ENCODE measurements around the gene MAGOH. TPM values are rescaled to one million over a fixed set of nuclear protein-coding genes. Genes with fewer than 3 reads are reported as not detected.
"Not testable (repeated sequence)": the region's sequence is repeated elsewhere in the genome, so short reads cannot be mapped to it uniquely, and the experiment has no call there.

The MAGOH gene
- total RNA-seq, 2 donors from 2014 or later: 34.0 to 49.7 TPM

DNA sequence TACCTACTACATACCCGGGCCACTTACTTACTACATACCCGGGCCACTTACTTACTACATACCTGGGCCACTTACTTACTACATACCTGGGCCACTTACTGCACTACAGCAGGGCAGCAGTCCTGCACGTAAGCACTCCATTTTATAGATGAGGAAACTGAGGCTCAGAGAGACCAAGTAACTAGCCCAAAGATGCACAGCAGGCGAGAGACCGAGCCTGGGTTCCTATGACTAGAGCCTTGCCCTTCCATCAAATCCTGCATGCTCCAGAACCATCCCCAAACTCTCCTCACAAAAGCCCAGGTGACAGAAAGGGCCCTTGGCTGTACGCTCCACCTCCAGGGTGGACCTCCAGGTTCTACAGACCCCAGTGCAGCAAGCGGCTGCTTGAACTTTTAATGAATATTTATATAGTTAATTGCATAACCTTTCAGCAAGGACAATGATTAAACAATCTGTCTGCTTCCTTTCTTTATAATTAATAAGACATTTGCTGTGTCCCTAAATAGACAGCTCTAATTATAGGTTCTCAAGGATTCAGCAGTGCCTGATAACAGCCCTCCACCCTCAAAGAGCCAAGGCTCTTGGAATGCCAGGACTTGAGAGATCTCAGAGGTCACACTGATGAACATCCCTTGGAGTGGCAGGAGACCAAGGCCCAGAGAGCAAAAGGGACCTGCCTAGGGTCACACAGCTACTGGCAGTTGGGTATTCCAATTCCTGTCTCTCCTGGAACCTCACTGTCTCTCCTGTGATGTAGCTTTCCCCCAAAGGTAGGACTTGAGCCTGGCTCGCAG lies 46.1 kb upstream of the MAGOH start:
- DNase-seq: no peak
- Histone ChIP-seq H3K4me1 (no peaks in the 10 kb centered on the region), H3K9me3 (no peaks in the 10 kb centered on the region), H3K27me3 (no peaks in the 10 kb centered on the region), H3K4me3 (no peak overlapping the region), H3K27ac (no peak overlapping the region), H3K36me3 (no peaks in the 10 kb centered on the region), H3K9ac (ENCODE audit: low read depth in 2 of 2, low read length in 2 of 2) (no peak overlapping the region)
- TF ChIP-seq, protein P1, sequence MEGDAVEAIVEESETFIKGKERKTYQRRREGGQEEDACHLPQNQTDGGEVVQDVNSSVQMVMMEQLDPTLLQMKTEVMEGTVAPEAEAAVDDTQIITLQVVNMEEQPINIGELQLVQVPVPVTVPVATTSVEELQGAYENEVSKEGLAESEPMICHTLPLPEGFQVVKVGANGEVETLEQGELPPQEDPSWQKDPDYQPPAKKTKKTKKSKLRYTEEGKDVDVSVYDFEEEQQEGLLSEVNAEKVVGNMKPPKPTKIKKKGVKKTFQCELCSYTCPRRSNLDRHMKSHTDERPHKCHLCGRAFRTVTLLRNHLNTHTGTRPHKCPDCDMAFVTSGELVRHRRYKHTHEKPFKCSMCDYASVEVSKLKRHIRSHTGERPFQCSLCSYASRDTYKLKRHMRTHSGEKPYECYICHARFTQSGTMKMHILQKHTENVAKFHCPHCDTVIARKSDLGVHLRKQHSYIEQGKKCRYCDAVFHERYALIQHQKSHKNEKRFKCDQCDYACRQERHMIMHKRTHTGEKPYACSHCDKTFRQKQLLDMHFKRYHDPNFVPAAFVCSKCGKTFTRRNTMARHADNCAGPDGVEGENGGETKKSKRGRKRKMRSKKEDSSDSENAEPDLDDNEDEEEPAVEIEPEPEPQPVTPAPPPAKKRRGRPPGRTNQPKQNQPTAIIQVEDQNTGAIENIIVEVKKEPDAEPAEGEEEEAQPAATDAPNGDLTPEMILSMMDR (IDR thresholded peaks at IDR 0.05): no peak
- intact Hi-C loops (cut with DNase I): no loop called here

DNA sequence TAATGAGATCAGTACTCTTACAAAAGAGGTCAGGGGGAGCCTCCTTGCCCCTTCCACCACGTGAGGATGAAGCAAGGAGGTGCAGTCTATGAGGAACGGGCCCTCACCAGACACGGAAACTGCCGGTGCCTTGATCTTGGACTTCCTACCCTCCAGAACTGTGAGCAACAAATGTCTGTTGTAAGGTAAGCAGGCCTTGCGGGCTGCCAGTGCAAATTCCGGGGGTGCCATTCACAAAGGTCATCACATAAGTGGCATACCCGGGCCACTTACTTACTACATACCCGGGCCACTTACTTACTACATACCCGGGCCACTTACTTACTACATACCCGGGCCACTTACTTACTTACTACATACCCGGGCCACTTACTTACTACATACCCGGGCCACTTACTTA lies 44.8 kb upstream of the MAGOH start:
- H3K27ac ChIP-seq; H3K4me1 ChIP-seq; intact Hi-C loops (cut with DNase I); H3K9ac ChIP-seq (ENCODE audit: low read depth in 2 of 2, low read length in 2 of 2); H3K27me3 ChIP-seq; H3K36me3 ChIP-seq; H3K9me3 ChIP-seq; H3K4me3 ChIP-seq; DNase-seq: not testable (repeated sequence)

DNA sequence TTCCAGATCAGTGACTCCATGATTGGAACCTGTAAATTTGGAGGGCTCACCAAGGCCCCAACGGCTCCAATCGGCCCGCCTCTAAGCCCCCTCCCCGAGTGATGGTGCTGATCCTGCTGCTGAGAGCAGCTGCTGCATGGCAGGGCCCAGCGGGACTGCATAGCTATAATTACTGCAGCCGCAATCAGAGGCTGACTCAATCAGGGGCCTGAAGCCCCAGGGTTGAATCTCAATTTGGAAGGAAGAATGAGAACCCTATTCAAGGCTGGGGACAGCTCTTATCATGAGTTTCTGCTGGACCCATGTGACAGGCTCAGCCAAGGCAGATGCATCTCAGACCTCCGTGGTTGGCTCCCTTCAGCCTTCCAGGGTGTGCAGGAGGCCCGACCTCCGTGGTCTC lies 42.8 kb upstream of the MAGOH start:
- H3K27ac ChIP-seq: no peak overlapping the region
- H3K27me3 ChIP-seq: no peaks in the 10 kb centered on the region
- H3K4me1 ChIP-seq: no peaks in the 10 kb centered on the region
- no peaks in the 10 kb centered on the region for H3K9me3 ChIP-seq
- TF ChIP-seq, protein P1 (IDR thresholded peaks at IDR 0.05): no peak
- H3K9ac ChIP-seq (ENCODE audit: low read depth in 2 of 2, low read length in 2 of 2): no peak overlapping the region
- no peak overlapping the region for H3K4me3 ChIP-seq
- DNase-seq: no peak
- H3K36me3 ChIP-seq: no peaks in the 10 kb centered on the region
- intact Hi-C loops (cut with DNase I): no loop called here

DNA sequence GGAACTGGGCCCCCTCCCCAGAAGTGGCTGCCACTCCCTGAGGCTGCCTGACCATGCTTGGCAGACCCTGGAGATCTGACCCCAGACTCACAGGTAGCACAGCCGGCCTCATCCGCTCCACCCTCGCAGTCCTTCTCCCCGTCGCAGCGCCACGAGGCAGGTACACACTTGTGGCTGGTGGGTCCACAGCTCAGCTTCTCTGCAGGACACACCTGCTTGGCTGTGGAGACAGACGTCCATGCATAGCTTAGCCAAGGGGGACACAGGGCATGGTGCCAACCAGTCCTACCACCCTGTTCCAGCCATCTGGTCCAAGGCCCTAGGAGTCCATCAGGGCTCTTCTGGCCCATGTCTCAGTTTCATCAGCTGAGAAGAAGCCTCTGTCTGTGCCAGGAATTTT lies 42.2 kb upstream of the MAGOH start:
- no peaks in the 10 kb centered on the region for H3K9me3 ChIP-seq
- DNase-seq: no peak
- TF ChIP-seq, protein P1 (IDR thresholded peaks at IDR 0.05): no peak
- H3K27ac ChIP-seq: no peak overlapping the region
- H3K4me1 ChIP-seq: no peaks in the 10 kb centered on the region
- intact Hi-C loops (cut with DNase I): no loop called here
- no peaks in the 10 kb centered on the region for H3K27me3 ChIP-seq
- no peak overlapping the region for H3K4me3 ChIP-seq
- no peaks in the 10 kb centered on the region for H3K36me3 ChIP-seq
- H3K9ac ChIP-seq (ENCODE audit: low read depth in 2 of 2, low read length in 2 of 2): no peak overlapping the region

DNA sequence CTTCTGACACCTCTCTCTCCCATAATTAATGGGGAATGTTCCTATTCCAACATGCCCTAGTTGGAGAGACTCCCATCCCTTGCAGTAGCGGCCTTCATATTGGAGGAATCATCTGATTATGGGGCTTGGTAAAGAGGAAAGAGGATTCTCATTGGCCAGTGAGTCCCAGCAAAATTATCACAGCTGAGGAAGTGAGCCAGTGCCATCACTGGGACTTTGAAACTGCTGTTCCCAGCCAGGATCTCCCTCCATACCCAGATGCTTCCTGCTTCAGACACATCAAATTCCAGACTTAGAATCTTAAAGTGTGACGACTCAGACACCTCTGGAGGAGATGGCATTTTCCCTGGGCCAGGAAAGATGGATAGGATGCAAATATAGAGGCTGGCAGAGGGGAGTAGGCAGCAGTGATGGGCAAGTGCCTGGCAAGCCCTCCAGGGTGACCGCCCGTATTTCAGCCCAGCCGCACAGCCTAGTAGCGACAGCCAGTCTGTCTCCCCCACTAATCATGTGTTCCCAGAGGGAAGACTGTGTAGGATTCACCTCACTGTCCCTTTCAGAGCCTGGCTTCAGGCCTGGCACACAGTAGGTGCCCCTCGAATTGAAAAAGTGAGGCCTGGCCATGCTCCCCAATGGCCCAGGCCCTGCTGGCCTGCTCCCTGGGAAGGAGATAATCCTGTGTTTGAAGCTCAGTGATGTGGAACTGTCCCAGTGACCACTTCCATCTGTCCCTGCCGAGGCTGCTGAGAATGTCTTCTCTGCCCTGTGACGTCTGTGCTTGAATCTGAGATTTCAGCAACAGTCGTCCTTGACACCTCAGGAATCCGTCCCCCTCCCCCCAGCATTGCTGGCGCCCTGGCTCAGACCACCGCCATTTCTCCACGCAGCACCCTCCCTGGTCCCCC lies 41.2 kb upstream of the MAGOH start:
- no peak for DNase-seq
- H3K4me3 ChIP-seq: no peak overlapping the region
- no peak overlapping the region for H3K27ac ChIP-seq
- no peaks in the 10 kb centered on the region for H3K27me3 ChIP-seq
- no peaks in the 10 kb centered on the region for H3K4me1 ChIP-seq
- intact Hi-C loops (cut with DNase I): loop anchor here (1.0 kb wide), 1 partner anchor 114 kb away; no protein-coding TSS in a partner anchor
- no peaks in the 10 kb centered on the region for H3K36me3 ChIP-seq
- H3K9me3 ChIP-seq: no peaks in the 10 kb centered on the region
- no peak overlapping the region for H3K9ac ChIP-seq (ENCODE audit: low read depth in 2 of 2, low read length in 2 of 2)
- TF ChIP-seq, protein P1 (IDR thresholded peaks at IDR 0.05): no peak

Measured in colonic mucosa (tissue), 4 donors.